SHP77 (cell line): ENCODE results near the gene XPNPEP1.

Experiments
- DNase-seq, 2 experiments: peaks; one replicate each; lab custom pipeline; 2025; lab: John Stamatoyannopoulos, UW

The XPNPEP1 gene

GRCh38 chr10:109893386-109893785, 29.9 kb downstream of the XPNPEP1 start:
- DNase-seq, result no peak

GRCh38 chr10:109892931-109893330, 30.4 kb downstream of the XPNPEP1 start:
- DNase-seq, result no peak

GRCh38 chr10:109892117-109892516, 31.2 kb downstream of the XPNPEP1 start:
- no peak for DNase-seq

GRCh38 chr10:109891105-109891504, 32.2 kb downstream of the XPNPEP1 start:
- no peak for DNase-seq

DNA sequence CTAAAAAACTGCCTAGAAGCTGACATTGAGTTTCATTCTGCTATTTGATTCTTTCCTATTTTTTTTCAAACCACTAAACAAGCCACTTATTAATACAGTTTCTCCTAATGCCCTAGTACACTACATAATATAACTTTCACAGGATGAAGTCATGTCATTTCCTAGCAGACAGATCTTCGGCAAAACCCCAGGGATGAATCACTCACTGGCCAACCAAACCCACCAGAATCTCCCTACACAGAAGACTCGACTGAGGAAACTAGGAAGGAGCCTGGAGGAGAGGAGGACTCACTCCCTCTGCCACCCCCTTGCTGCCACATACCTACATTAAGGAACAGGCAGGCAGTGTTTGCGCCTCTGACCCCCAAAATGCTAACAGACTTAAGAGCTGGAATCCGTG, 33.4 kb downstream of the XPNPEP1 start:
- no peak for DNase-seq

DNA sequence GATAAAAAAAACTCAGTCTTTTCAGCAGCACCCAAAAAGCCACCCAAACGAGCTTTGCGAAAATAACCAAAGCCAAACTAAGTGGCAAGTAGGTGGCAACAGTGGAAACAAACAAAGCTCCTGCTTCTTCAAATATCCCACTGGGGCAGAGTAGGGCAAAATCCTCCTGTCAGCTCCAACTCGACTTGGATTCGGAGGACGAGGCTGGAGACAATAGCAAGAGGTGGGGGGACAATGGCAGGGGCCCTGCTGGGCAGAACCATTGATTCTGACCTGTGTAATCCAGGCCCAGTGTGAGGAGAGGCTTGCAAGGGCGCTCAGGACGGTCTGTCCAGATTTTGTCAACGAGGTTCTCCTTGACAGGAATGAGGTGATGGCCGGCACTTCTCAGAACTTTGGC, 35.5 kb downstream of the XPNPEP1 start:
- DNase-seq, result no peak

DNA sequence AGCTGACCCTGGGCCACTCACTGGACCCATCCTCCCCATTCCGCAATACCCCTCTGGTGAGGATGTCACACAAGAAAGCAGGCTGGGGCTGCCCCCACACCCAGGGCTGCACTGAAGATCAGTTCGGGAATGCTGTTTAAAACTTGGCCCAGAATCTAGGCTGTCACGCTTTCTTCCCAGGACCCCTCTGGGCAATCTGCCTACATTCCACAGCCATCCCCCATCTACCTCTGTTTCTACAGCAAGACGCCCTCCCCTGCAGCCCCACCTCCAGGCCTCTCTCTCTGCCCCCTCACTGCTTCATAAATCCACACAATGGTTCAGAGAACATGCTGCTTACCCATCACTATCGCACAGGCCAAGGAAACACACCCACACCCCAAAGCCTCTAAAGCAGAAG, 36.1 kb downstream of the XPNPEP1 start:
- no peak for DNase-seq

DNA sequence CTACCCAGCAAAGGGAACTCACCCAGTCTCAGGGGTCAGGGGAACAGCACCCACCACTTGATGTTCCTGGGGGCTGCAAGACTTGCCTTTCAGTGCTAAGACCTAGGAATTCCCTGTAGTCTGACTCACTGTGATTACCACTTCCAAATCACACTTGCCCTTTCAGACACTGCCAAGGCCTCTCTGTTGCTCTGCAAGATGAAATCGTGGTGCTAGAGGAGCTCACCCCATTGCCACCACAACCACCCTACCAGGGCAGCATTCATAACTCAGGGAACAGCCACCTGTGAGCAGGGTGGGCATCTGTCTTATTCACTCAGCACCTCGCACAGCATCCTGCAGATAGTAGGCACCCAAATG, 36.5 kb downstream of the XPNPEP1 start:
- DNase-seq, result no peak

DNA sequence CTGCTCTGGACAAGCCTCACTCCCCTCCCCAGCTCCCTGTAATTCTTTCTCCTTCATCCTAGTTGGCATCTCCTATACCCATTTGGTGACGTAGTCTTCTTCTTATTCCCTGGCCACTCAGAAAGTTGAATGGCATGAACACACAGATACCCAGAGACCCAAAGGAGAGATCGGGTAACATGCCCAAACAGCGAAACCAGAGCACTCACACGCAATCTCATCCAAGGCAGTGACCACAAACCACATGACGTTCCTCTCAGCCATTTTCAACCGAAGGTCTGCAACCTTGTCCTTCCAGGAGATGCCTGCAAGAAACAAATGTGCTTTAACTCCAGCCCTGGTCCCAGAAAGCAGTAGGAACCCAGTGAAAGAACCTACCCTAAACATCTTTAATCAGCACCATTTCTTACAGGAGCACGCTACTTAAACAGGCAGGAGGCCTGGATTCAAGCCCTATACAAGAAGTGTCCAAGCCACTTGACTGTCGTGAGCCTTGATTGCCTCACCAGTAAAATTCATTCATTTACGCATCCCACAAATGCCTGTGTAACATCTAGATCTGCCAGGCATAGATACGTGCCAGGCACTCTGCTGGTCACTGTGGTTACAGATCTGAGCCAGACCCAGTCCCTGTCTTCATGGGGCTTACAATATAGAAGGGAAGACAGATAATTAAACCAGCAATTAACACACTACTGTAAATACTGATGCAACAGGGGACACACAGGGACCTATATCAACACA, 37.1 kb downstream of the XPNPEP1 start:
- no peak for DNase-seq

GRCh38 chr10:109883859-109884771, 39.2 kb downstream of the XPNPEP1 start:
- peak; percentile 73 to 87 for DNase-seq

DNA sequence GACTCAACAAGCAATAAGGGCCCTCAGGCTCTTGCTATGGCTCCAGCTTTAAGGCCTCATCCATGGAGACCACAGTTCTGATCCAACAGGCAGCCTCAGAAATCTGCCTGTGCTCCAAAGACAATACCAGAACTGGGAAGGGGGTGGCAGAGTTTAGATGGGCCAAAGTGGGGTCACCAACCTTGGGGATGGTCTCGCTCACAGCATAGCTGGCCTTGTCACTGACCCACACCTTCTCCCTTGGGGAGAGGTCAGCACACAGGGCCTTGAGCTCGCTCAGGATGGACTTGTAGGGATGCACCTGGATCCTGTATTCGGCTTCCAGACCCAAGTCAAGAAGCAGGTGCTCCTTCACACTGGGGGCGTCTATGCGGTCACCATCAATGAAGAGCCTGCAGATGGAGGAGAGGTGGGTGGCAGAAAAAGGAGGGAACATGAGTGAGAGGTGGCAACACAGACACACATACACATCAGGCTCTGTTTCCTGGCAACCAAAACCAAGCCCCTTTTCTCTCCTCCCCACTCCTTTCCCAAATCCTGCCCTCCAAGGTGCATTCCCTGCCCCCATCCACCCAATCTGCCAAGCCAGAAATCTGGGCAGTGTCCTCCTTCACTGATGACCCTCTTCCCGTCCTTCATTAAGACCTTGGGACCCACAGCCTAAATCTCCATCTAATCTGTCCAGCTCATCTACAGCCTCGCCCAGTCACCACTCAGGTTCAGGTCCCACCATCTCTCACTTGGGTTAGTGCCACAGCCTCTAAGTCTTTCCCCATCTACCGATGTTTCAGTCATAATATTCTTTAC, 40.9 kb downstream of the XPNPEP1 start:
- DNase-seq, result no peak

GRCh38 chr10:109881769-109882057, 41.6 kb downstream of the XPNPEP1 start:
- DNase-seq, result no peak

GRCh38 chr10:109880886-109881768, 42.2 kb downstream of the XPNPEP1 start:
- DNase-seq, result no peak

DNA sequence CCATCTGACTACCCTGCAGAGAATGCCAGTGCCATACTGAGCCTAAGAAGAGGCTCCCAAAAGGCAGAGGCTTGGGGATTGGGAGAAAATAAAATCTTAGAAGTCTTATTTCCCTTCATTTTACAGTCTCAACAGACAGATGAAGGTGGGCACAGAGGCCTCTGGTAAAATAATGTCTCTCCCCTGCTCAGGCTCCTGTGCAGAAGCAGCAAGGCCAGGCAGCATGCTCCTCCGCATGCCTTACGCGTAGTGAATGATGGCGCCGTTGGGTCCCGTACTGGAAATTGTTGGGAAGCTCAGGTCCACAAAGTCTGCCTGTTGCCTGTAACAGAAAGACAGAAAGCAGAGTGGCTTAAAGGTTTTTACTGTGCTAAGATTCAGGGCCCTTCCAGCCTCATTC, 45.8 kb downstream of the XPNPEP1 start:
- no peak for DNase-seq

DNA sequence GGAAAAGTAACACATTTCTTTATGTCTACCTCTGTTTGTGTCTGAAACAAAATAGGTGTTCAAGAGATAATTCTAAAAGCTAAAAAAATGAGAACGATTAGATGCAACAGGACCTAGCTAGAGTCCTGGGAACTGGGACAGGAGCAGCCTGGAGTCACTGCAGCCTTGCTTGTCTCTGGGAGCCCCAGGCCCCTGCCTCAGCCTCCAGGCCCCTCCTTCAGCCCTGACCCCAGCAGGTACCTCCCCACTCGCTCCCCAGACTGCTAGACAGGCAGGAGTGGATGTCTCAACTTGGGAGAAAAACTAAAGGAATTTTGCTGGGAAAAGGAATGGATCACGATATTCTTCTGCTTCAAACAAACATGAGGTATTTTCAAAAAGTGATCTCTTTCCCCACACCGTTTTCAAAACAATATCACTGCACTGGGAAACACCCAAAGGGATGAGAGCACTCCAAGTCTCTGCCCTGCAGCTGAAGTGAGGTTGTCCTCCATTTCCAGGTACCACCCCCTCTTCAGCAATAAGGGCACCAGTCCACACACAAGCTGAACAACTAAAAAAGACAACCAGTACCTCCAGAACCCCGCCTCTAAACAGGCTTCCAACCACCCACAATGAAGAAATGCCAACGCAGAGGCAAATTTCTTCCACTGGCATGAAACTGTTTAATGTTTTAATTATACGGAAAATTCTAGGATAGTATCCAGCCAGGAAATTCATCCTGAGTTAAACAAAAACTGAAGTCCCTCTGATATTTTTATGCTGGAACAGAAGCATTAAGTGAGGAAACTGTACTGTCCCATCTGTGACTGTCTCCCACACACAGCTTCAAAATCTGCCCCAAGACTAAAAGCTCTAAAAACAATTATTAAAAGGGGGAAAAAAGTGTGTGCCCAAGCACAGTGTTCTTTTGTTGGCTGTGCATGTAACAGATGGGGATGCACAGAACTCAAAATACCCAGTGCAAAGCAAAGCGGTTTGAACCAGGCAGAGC, 47.2 kb downstream of the XPNPEP1 start:
- no peak for DNase-seq

DNA sequence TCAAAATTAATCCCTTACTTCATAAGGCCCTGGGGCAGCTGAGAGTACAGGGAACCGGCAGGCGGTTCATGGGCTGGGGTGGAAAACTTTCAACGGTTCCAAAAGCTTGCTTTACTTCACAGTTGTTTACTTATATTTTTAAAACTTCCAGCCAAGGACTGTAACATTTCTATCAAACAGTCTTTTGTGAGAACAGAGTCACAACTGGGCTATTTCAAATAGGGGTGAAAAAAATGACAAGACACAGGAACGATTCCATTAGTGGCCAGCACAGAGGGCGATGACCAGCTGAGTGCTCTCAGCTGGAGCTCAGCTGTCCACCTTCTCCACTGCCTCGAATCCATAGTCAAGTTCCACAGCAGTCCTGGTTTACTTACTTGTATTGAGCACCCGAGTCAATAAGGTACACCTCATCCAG, 48.2 kb downstream of the XPNPEP1 start:
- DNase-seq, result no peak

DNA sequence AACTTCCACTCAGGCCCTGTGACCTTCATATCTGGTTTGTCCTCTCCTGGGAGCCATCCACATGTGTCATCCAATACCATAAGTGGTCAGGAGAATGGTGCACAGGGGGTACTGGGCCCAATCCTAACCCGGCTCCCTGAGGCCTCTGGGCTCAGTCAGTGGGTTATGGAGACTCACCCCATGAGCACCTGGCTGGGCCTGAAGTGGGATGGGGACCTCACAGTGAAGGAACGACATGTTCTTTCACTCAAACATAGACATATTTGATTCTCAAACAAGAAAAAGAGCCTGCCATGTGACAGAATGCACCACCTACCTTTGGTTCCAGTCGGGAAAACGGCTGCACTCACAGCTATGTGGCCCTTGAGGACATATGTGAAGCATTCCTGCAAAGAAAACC, 51.8 kb downstream of the XPNPEP1 start:
- DNase-seq, result no peak

DNA sequence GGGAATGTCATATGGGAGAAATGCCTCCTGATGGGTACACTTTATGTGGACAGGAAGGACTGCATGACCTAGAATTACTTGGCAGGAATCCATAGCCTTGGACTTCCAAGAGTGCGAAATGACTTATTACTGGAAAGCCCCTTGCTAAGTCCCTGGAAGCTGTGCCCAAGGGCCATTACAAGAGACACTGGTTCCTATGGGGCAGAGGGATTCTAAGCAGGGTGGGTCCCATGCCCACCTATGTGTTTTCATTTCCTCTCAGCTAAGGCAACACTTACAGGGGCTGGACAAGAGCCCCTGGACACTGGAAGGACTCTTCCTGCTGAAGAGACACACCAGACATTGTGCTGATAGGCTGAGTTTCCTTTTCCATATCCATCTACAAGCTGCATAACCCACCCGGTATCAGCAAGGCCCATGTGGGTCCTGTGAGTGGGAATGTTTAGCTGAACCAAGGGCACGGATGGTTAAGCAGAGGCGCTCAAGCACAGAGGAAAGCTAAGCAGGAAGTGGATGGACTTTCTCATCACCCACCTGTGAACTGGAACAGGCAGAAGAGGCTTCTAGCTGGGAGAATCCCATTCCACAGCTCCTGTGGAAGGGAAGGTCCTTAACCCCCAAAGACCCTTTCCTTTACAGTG, 56.2 kb downstream of the XPNPEP1 start:
- DNase-seq, result no peak

DNA sequence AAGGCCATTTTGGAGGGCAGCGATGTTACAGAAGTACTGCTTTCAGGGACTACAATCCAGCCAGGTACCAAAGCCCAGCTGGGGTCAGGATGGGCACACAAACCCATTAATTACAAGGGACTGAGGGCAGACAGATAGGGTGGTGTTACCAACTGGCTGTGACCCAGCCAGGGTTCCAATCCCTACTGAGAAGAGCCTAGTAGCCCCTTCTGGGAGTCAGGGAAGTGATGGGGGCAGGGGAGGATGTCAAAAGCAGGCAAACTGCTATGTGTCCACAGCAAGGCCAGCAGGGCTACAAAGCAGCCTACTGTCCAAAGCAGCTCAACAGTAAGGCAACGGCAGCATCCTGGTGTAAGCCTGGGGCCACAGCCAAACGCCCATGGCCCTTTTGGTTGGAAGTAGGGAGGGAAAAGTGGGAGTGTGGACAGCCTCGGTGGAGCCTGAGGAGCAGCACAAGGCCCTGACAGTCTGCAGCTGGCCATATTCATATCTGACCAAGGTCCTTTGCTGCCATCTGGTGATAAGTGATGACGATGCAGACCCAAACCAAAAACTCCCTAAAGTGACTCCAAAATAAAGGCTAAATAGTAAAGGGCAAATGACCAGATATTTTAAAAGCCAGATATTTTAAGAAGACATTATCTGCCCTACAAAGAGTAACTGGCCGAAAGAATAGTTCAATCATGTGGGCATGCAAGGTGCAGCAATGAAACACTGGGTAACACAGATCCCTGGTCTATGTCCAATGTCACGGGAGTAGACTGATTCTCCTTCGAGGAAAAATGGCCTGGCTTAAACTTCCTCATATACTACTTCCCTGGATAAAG, 56.9 kb downstream of the XPNPEP1 start:
- peak; percentile 12 to 19 for DNase-seq
